ENCODE measurements around the gene DLGAP1. TPM values are rescaled to one million over a fixed set of nuclear protein-coding genes. Genes with fewer than 3 reads are reported as not detected.

Gene DLGAP1
- total RNA-seq, 1 experiment from 2014 or later, result 0.53 TPM

- peak; percentile 39 for DNase-seq (ENCODE audit: low spot score)
Observed at GRCh38 chr18:4004183-4004829, 450.8 kb downstream of the DLGAP1 start.

GRCh38 chr18:3998698-3999333, 456.3 kb downstream of the DLGAP1 start:
- DNase-seq (ENCODE audit: low spot score), result peak; percentile 73

GRCh38 chr18:3995476-3996102, 459.5 kb downstream of the DLGAP1 start:
- peak; percentile 86 for DNase-seq (ENCODE audit: low spot score)

- DNase-seq (ENCODE audit: low spot score), result no peak
Observed at GRCh38 chr18:3993941-3994687, 461.0 kb downstream of the DLGAP1 start.

- DNase-seq (ENCODE audit: low spot score), result no peak
Observed at GRCh38 chr18:3985664-3986063, 469.4 kb downstream of the DLGAP1 start.

GRCh38 chr18:3985020-3985419, 470.1 kb downstream of the DLGAP1 start:
- no peak for DNase-seq (ENCODE audit: low spot score)

GRCh38 chr18:3984163-3984757, 470.8 kb downstream of the DLGAP1 start:
- no peak for DNase-seq (ENCODE audit: low spot score)

GRCh38 chr18:3983351-3983969, 471.6 kb downstream of the DLGAP1 start:
- DNase-seq (ENCODE audit: low spot score), result peak; percentile 47

- no peak for DNase-seq (ENCODE audit: low spot score)
Observed at GRCh38 chr18:3982541-3982940, 472.6 kb downstream of the DLGAP1 start.

GRCh38 chr18:3979024-3979423, 476.1 kb downstream of the DLGAP1 start:
- DNase-seq (ENCODE audit: low spot score), result no peak

- no peak for DNase-seq (ENCODE audit: low spot score)
Observed at GRCh38 chr18:3973191-3973850, 481.8 kb downstream of the DLGAP1 start.

- DNase-seq (ENCODE audit: low spot score), result no peak
Observed at GRCh38 chr18:3972291-3972930, 482.7 kb downstream of the DLGAP1 start.

GRCh38 chr18:3970929-3971328, 484.2 kb downstream of the DLGAP1 start:
- DNase-seq (ENCODE audit: low spot score), result peak; percentile 32

- no peak for DNase-seq (ENCODE audit: low spot score)
Observed at GRCh38 chr18:3967359-3968180, 487.5 kb downstream of the DLGAP1 start.

- peak; percentile 40 for DNase-seq (ENCODE audit: low spot score)
Observed at GRCh38 chr18:3966642-3967358, 488.3 kb downstream of the DLGAP1 start.

- no peak for DNase-seq (ENCODE audit: low spot score)
Observed at GRCh38 chr18:3966246-3966641, 488.9 kb downstream of the DLGAP1 start.

GRCh38 chr18:3960977-3961376, 494.1 kb downstream of the DLGAP1 start:
- no peak for DNase-seq (ENCODE audit: low spot score)

GRCh38 chr18:3960142-3960541, 495.0 kb downstream of the DLGAP1 start:
- DNase-seq (ENCODE audit: low spot score), result no peak

- DNase-seq (ENCODE audit: low spot score), result no peak
Observed at GRCh38 chr18:3952031-3952430, 503.1 kb downstream of the DLGAP1 start.

Measured in HT-29 (cell line).